ENCODE results near the gene C1orf115.
"Not testable (repeated sequence)": the region's sequence is repeated elsewhere in the genome, so short reads cannot be mapped to it uniquely, and the experiment has no call there.

The C1orf115 gene

GRCh38 chr1:220690140-220691052 is at the start of gene C1orf115:
C1orf115 (plus strand) TSS chr1:220690363; CDS start chr1:220690403, 40 bp downstream.
- DNase-seq (ENCODE audit: low read depth): peak; percentile 53

GRCh38 chr1:220642285-220642684 is 47.9 kb upstream of the C1orf115 start:
- no peak for DNase-seq (ENCODE audit: low read depth)

- DNase-seq (ENCODE audit: low read depth): no peak
Observed at GRCh38 chr1:220652995-220653394, 37.2 kb upstream of the C1orf115 start.

GRCh38 chr1:220655509-220655908 is 34.7 kb upstream of the C1orf115 start:
- no peak for DNase-seq (ENCODE audit: low read depth)

- no peak for DNase-seq (ENCODE audit: low read depth)
Observed at GRCh38 chr1:220655961-220656740, 34.0 kb upstream of the C1orf115 start.

GRCh38 chr1:220666349-220666748 is 23.8 kb upstream of the C1orf115 start:
- no peak for DNase-seq (ENCODE audit: low read depth)

GRCh38 chr1:220669005-220669404 is 21.2 kb upstream of the C1orf115 start:
- no peak for DNase-seq (ENCODE audit: low read depth)

- DNase-seq (ENCODE audit: low read depth): no peak
Observed at GRCh38 chr1:220670365-220670764, 19.8 kb upstream of the C1orf115 start.

- DNase-seq (ENCODE audit: low read depth): no peak
Observed at GRCh38 chr1:220673921-220674320, 16.2 kb upstream of the C1orf115 start.

GRCh38 chr1:220677251-220677650 is 12.9 kb upstream of the C1orf115 start:
- DNase-seq (ENCODE audit: low read depth): no peak

GRCh38 chr1:220680085-220680687 is 10.0 kb upstream of the C1orf115 start:
- DNase-seq (ENCODE audit: low read depth): no peak

- no peak for DNase-seq (ENCODE audit: low read depth)
Observed at GRCh38 chr1:220681220-220681880, 8.8 kb upstream of the C1orf115 start.

- no peak for DNase-seq (ENCODE audit: low read depth)
Observed at GRCh38 chr1:220682901-220683576, 7.1 kb upstream of the C1orf115 start.

GRCh38 chr1:220683716-220684115 is 6.4 kb upstream of the C1orf115 start:
- not testable (repeated sequence) for DNase-seq (ENCODE audit: low read depth)

- no peak for DNase-seq (ENCODE audit: low read depth)
Observed at GRCh38 chr1:220684890-220685289, 5.3 kb upstream of the C1orf115 start.

GRCh38 chr1:220685879-220686278 is 4.3 kb upstream of the C1orf115 start:
- no peak for DNase-seq (ENCODE audit: low read depth)

GRCh38 chr1:220687809-220688208 is 2.4 kb upstream of the C1orf115 start:
- DNase-seq (ENCODE audit: low read depth): no peak

GRCh38 chr1:220689666-220690065 is 497 bp upstream of the C1orf115 start:
- DNase-seq (ENCODE audit: low read depth): no peak

GRCh38 chr1:220691053-220691684 is 1.0 kb downstream of the C1orf115 start:
- no peak for DNase-seq (ENCODE audit: low read depth)

GRCh38 chr1:220692436-220693228 is 2.5 kb downstream of the C1orf115 start:
- DNase-seq (ENCODE audit: low read depth): no peak

All from stimulated activated CD8-positive, alpha-beta memory T cell treated with anti-CD3 and anti-CD28 coated beads, Interleukin-7, amount 100 ng/mL, for 24 hours (primary cell).